HG03457 (cell line): ENCODE measurements around the gene ZBTB11.
"Not testable (repeated sequence)": the region's sequence is repeated elsewhere in the genome, so short reads cannot be mapped to it uniquely, and the experiment has no call there.

Experiments
- ATAC-seq: cut with Tn5 transposase; IDR thresholded peaks from one replicate; pipeline ENCODE4 v1.9.1; 2021; ENCODE audit warnings: moderate number of reproducible peaks; ENCODE audit not compliant: unreplicated experiment

Gene ZBTB11

DNA sequence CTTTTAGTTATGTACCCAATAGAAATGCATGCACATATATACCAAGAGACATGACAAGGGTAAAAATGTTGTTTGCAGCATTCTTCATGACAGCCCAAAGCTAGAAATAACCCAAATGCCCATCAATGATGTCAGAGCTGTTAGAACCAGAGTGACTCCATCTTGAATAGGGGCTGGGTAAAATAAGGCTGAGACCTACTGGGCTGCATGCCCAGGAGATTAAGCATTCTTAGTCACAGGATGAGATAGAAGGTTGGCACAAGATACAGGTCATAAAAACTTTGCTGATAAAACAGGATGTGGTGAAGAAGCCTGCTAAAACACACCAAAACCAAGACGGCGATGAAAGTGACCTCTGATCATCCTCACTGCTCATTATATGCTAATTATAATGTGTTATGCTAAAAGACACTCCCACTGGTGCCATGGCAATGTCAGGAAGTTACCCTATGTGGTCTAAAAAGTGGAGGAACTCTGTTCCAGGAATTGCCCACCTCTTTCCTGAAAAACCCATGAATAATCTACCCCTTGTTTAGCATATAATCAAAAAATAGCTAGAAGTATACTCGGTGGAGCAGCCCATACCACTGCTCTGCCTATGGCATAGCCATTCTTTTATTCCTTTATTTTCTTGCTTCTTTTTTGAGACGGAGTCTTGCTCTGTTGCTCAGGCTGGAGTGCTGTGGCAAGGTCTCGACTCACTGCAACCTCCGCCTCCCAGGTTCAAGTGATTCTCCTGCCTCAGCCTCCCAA is 32.9 kb downstream of the ZBTB11 start:
- ATAC-seq: no peak

DNA sequence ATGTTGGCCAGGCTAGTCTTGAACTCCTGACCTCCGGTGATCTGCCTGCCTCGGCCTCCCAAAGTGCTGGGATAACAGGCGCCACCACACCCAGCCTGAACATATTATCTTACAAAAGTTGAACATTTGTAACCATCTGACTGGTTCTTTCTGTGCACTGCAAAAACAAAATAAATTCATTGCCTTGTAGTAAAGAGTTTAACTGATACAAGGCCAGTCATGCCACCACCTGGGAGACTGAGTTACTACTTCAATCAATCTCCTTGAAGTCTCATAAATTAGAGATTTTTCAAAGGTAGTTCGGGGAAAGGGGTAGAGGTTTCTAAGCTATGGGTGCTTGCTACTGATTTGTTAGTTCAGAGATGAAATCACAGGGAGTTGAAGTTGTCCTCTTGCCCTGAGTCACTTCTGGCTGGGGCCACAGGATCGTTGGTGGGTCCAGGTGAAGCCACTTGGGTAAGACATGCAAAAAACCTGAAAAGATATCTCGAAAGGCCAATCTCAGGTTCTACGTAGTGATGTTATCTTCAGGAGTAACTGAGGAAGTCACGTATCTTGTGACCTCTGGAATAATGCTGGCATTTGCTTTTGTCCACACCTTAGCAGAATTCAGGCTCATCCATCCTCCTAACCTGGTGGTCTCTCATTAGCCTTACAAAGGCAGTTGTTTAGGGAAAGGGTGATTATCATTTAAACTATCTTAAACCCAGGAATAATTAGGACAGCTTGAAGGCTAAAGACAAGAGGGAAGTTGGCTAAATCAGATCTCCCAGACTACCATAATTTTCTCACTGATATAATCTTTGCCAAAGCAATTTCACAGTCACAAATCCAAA is 33.7 kb downstream of the ZBTB11 start:
- no peak for ATAC-seq

GRCh38 chr3:101642441-101642840 is 34.5 kb downstream of the ZBTB11 start:
- ATAC-seq: no peak

GRCh38 chr3:101641397-101642115 is 35.4 kb downstream of the ZBTB11 start:
- not testable (repeated sequence) for ATAC-seq

DNA sequence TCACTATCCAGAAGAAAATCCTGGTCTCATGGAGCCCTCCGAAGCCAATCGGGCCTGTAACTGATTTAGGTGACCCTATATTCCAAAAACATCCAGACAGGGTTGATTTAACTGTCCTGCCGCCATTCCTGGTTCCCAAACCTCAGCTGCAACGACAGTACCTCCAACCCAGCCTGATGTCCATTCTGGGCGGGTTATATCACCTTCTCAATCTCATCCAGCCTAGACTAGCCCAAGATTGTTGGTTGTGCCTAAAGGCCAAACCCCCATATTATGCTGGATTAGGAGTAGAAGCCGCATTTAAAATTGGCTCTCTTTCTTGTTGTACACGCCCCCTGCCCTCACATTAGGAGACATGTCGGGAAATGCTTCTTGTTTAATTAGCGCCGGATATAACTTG is 36.7 kb downstream of the ZBTB11 start:
- ATAC-seq: no peak

- no peak for ATAC-seq
Measured at GRCh38 chr3:101639280-101639963, 37.5 kb downstream of the ZBTB11 start.

GRCh38 chr3:101638261-101638745 is 38.6 kb downstream of the ZBTB11 start:
- no peak for ATAC-seq

DNA sequence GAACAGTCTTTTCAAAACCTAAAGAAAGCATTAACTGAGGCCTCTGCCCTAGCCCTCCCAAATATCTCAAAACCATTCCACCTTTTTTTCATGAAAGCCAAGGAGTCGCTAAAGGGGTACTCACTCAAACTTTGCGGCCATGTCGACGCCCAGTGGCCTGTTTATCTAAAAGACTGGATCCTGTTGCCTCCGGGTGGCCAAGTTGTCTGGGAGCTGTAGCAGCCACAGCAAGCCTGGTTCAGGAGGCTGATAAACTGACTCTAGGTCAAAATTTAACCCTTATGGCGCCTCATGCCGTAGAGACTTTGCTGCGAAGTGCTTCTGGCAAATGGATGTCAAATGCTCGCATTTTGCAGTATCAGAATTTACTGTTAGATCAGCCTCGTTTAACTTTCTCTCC is 39.5 kb downstream of the ZBTB11 start:
- ATAC-seq: no peak

DNA sequence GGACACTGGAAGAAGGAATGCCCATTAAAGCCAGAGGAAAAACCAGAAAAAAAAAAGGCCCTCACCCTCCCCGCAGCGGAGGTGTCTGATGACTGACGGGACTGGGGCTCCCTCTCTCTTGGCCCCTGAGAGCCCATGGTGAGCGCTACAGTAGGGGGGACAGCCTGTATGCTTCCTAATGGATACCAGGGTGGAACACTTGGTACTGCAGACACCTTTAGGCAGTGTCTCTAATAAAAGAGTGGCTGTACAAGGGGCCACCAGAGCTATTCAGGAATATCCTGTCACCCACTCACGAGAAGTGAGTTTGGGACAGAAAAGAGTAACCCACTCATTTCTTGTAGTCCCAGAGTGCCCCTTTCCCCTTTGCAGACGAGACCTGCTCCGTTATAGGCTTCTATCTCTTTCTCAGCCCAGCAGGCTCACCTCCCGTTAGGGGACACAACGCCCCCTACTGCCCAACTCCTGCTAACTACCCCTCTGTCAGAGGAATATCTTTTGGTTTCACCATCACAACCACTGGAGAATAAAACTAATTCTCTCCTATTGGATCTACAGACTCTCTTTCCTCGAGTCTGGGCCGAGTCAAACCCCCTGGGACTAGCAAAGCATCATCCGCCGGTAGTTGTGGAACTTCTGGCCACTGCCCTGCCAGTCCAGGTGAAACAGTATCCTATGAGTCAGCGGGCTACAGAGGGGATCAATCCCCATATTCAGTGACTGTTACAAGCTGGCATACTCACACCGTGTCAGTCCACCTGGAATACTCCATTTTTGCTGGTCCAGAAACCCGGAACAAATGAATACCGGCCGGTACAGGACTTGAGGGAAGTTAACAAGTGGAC is 40.8 kb downstream of the ZBTB11 start:
- ATAC-seq: peak; percentile 80

DNA sequence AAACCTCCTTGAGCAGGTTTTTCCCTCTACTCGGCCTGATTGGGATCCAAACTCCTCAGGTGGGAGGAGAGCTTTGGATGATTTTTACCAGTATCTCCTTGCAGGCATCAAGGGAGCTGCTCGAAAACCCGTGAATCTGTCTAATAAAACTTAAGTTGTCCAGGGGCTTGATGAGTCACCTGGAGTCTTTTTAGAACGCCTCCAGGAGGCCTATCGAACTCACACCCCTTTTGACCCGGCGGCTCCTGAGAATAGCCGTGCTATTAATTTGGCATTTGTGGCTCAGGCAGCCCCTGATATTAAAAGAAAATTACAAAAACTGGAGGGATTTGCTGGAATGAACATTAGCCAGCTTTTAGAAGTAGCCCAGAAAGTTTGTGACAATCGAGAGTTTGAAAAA is 41.6 kb downstream of the ZBTB11 start:
- no peak for ATAC-seq

- ATAC-seq: no peak
Measured at GRCh38 chr3:101634591-101635196, 42.2 kb downstream of the ZBTB11 start.

- no peak for ATAC-seq
Measured at GRCh38 chr3:101633186-101633585, 43.7 kb downstream of the ZBTB11 start.

- ATAC-seq: no peak
Measured at GRCh38 chr3:101632586-101632985, 44.3 kb downstream of the ZBTB11 start.

GRCh38 chr3:101631959-101632358 is 45.0 kb downstream of the ZBTB11 start:
- not testable (repeated sequence) for ATAC-seq

DNA sequence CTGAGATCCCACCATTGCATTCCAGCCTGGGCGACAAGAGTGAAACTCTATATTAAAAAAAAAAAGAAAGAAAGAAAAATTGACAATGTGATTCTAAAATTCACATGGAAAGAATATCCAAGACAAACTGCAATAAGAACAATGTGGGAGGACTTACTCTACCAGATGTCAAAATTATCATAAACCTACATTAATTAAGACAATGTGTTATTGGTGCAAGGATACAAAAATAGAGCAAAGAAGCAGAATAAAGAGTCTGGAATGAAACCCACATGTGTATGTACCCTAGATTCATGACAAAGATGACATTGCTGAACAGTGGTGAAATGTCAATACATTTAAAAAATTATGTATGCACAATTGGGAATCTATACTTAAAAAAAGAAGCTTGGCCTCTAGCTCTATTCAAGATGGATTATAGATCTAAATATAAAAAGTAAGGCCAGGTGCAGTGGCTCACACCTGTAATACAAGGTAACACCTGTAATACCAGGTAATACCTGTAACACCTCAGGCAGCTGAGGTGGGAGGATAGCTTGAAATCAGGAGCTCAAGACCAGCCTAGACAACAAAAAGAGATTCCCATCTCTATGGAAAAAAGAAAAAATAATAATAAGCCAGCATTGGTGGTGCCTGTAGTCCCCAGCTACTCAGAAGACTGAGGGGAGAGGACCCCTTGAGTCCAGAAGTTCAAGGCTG is 45.7 kb downstream of the ZBTB11 start:
- ATAC-seq: no peak

- no peak for ATAC-seq
Measured at GRCh38 chr3:101629219-101629618, 47.7 kb downstream of the ZBTB11 start.

- ATAC-seq: no peak
Measured at GRCh38 chr3:101625879-101626278, 51.1 kb downstream of the ZBTB11 start.

DNA sequence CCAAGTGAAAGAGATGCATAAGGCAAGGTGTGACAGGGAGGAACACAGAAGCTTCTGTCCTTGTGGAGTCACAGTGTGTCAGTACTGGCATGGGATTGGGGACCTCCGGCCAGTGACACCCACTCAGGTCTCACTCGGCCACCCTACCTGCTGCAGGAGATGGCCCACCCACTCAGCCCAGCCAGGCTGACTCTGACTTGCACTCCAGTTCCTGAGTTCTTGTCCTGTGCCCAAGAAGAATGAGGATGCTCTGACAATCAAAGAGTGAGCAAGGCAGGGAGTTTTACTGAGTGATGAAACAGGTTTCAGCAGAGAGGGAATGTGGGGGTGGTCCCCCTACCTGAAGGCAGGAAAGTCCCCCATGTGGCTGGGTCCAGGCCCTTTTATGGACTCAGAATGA is 52.1 kb downstream of the ZBTB11 start:
- no peak for ATAC-seq

DNA sequence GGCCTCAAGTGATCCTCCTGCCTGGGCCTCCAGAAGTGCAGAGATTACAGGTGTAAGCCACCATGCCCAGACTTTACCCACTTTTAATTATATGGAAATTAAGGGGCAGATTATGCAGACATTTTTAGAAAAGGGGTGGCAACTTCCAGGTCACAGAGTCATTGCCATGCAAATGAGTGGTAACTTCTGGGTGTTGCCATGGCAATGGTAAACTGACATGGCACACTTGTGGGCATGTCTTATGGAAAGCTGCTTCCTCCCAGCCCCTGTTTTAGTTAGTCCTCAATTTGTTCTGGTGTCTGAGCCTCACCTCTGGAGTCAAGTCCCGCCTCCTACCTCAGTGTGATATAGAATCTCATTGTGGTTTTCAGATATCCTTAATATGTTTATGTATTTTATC is 53.3 kb downstream of the ZBTB11 start:
- ATAC-seq: no peak
